Muscle of leg (tissue), 11 donors: ENCODE results near the gene SOBP. TPM values are rescaled to one million over a fixed set of nuclear protein-coding genes. Genes with fewer than 3 reads are reported as not detected.

Experiments
- DNase-seq: peaks from one replicate; pipeline ENCODE4 v3.0.0; 2013
- H3K27ac ChIP-seq: one replicate; pipeline ENCODE4 v1.5.1; 2013; ENCODE audit warnings: mild to moderate bottlenecking, low read length, control low read depth
- H3K27me3 ChIP-seq: one replicate; pipeline ENCODE4 v1.6.1; 2013; ENCODE audit warnings: low read length; ENCODE audit not compliant: control insufficient read depth, insufficient read depth
- H3K36me3 ChIP-seq: one replicate; pipeline ENCODE4 v1.6.1; 2013; ENCODE audit warnings: low read length; ENCODE audit not compliant: control insufficient read depth, insufficient read depth
- H3K4me1 ChIP-seq: one replicate; pipeline ENCODE4 v1.6.1; 2013; ENCODE audit warnings: low read length; ENCODE audit not compliant: control insufficient read depth, insufficient read depth
- H3K4me3 ChIP-seq: one replicate; pipeline ENCODE4 v1.5.1; 2013; ENCODE audit warnings: low read length, control low read depth
- H3K9me3 ChIP-seq: replicated peaks from 2 replicates; pipeline ENCODE4 v1.6.1; 2013; ENCODE audit warnings: low read depth, low read length; ENCODE audit not compliant: control insufficient read depth
- WGBS: methylation state at CpG from one replicate; pipeline ENCODE4 v1.1.5; 2013; ENCODE audit warnings: missing lambda C conversion rate; ENCODE audit not compliant: insufficient coverage; 5-methylcytosine and 5-hydroxymethylcytosine counted together
- polyA plus RNA-seq, 8 donors: library from polyadenylated mRNA; unstranded; fragments of 120-200 nt; gene quantifications; one replicate each; pipeline versions ENCODE4 v1.2.1 to v1.2.3, GENCODE V29; 2013; ENCODE audit warnings: inconsistent platforms in 1 of 8, low replicate concordance in 1 of 8; ENCODE audit not compliant: insufficient read length in 8 of 8, insufficient read depth in 1 of 8
- total RNA-seq: library from RNA; stranded (reverse); fragments of 120-200 nt; gene quantifications from one replicate; pipeline ENCODE4 v1.2.4, GENCODE V29; 2013

Gene SOBP
- total and polyA plus RNA-seq, 9 donors = 13.6 to 17.6 (median 16.2) TPM

DNA sequence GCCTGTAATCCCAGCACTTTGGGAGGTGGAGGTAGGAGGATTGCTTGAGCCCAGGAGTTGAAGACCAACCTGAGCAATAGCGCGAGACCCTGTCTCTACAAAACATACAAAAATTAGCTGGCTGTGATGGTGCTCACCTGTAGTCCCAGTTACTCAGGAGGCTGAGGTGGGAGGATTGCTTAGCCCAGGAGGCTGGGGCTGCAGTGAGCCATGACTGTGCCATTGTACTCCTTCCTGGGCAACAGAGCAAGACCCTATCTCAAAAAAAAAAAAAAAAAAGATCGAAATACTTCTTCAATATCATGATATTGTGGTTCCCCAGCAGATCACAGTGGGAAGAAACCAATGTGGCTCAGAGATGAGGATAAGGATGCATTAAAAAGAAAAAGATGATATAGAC, 47.6 kb downstream of the SOBP start:
- no peak overlapping the region for H3K4me3 ChIP-seq
- peaks cover 12% of the 10 kb centered on the region for H3K4me1 ChIP-seq
- no peaks in the 10 kb centered on the region for H3K27me3 ChIP-seq
- peaks cover 14% of the 10 kb centered on the region for H3K36me3 ChIP-seq
- H3K9me3 ChIP-seq = no peaks in the 10 kb centered on the region
- no peak for DNase-seq
- no CpG with 5 or more reads among the region's 3 CpGs for WGBS
- no peak overlapping the region for H3K27ac ChIP-seq

DNA sequence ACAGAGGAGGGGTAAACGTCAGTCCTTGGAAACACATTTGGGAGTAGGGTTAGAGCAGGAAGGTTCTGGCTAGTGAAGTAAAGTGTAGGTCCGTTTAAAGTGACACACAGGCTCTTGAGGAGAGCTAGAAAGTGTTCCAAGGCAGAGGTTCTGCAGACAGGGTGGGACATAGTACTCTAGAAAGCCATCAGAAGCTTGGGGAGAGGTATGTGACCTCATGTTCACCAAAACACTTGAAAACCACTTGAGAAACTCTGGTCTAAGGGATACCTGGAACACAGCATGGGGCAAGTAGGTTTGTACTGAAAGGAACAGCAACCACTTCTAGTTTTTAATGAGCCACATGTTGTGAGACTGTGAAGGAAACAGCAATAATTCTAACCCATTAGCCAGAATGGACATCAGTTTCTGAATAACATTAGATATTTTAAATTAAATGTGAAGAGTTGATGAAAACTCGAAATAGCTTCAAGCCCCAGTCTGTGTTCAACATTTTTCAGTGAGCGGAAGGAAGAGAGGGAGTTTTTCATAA, 49.0 kb downstream of the SOBP start:
- 77% methylated on average over 3 of the region's 4 CpGs for WGBS
- H3K4me1 ChIP-seq = peaks cover 14% of the 10 kb centered on the region

DNA sequence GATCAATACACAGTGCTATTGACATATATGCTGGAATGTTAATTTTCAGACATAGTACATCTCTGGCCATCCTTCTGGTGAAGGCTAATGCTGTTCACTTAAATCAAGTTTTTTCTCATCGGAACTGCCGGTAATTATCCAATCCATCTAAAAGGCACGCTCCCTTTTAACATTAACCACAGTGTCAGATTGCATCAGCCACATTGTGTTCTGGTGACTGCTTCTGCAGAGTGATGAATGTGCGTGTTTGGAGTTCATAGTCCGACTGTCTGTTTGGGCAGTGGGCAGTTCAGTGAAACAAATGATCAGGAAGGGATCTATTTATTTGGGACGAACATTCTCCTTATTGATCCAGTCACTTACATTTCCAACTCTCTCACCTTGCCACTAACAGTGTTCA, 49.5 kb downstream of the SOBP start:
- no peak overlapping the region for H3K4me3 ChIP-seq
- DNase-seq = no peak
- 60% methylated on average over 1 of the region's 6 CpGs for WGBS
- no peaks in the 10 kb centered on the region for H3K9me3 ChIP-seq
- H3K27ac ChIP-seq = no peak overlapping the region
- no peaks in the 10 kb centered on the region for H3K27me3 ChIP-seq
- peaks cover 11% of the 10 kb centered on the region for H3K36me3 ChIP-seq
- peaks cover 14% of the 10 kb centered on the region for H3K4me1 ChIP-seq

More for the DNA sequence above, 49.0 kb downstream of the SOBP start:
- peaks cover 11% of the 10 kb centered on the region for H3K36me3 ChIP-seq
- H3K27ac ChIP-seq = no peak overlapping the region
- no peaks in the 10 kb centered on the region for H3K9me3 ChIP-seq
- no peaks in the 10 kb centered on the region for H3K27me3 ChIP-seq
- H3K4me3 ChIP-seq = no peak overlapping the region
- no peak for DNase-seq

DNA sequence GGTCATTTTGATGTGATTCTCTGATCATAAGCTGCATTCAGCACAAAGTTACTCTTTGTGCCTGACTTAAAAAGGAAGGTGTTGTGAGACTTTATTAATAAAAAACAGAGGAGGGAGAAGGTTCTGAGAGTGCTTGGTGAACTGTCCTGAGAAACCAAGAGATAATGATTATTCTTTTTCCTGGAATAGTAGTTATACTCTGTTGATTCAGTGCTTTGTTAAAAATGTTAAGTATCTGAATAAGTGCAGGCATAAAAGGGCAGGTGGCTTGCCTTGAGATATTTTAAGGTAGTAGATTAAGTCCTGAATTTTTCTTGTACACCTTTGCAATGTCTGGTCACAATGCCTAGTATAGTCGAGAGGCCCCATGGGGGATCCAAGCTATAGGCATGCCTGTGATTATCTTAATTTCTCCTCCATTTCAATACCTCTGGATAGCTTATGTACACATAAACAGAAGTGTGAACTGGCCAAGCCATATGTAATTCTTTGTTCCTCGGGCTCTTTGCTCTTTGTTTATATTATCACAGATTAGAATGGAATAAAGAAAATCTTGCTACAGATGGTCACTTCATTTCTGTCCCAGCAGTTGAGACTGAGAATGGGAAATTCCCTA, 50.0 kb downstream of the SOBP start:
- WGBS = no CpG with 5 or more reads among the region's 2 CpGs

DNA sequence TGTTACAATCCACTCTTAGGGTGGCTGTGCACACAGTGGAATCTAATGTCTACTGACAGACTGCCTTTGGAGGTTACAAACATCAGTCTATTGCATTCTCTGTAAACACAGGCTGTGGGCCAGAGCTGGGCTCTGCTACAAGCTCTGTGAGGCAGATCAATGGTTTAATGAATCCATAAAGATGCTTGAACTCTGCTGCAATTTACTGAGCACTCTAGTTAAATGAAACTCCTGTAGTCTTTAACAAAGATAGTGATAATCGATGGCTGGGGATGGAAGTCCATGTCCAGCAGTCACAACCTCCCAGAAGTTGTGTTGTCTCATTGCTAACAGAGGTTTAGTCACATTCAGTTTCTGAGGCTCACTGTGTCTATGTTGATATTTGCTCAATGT, 50.5 kb downstream of the SOBP start:
- Histone ChIP-seq H3K4me3 (no peak overlapping the region), H3K36me3 (peaks cover 11% of the 10 kb centered on the region), H3K27ac (no peak overlapping the region), H3K27me3 (no peaks in the 10 kb centered on the region), H3K9me3 (no peaks in the 10 kb centered on the region), H3K4me1 (peaks cover 19% of the 10 kb centered on the region)
- WGBS = no CpG with 5 or more reads among the region's 1 CpG
- no peak for DNase-seq

More for the DNA sequence above, 50.0 kb downstream of the SOBP start:
- peaks cover 15% of the 10 kb centered on the region for H3K4me1 ChIP-seq
- H3K27me3 ChIP-seq = no peaks in the 10 kb centered on the region
- H3K4me3 ChIP-seq = no peak overlapping the region
- H3K9me3 ChIP-seq = no peaks in the 10 kb centered on the region
- peaks cover 11% of the 10 kb centered on the region for H3K36me3 ChIP-seq
- no peak overlapping the region for H3K27ac ChIP-seq
- DNase-seq = no peak

DNA sequence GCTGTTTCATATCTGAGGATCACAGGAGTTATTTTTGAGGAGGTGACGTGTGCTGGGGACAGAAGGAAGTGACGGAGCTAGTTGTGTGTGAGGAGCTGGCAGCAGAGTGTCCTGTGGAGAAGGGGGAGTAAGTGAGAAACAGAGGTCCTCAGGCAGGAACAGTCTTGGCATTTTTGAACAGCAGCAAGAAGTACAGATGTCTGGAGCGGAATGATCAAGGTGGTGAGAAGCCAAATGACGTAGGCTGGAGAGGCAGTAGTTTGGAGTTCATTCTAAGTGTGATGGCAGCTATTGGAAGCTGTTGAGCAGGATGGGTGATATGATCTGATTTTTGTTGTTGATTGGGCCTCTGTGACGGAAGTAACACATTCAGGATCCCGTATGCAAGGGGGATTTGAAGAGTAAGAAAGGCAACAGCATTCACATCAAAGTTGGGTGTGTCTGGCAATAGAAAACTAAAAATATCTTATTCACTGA, 52.3 kb downstream of the SOBP start:
- Histone ChIP-seq H3K27me3 (no peaks in the 10 kb centered on the region), H3K27ac (no peak overlapping the region), H3K4me3 (no peak overlapping the region), H3K4me1 (peaks cover 21% of the 10 kb centered on the region), H3K36me3 (peaks cover 8% of the 10 kb centered on the region), H3K9me3 (no peaks in the 10 kb centered on the region)
- WGBS = 80% methylated on average over 4 of the region's 6 CpGs
- DNase-seq = peak; percentile 53

DNA sequence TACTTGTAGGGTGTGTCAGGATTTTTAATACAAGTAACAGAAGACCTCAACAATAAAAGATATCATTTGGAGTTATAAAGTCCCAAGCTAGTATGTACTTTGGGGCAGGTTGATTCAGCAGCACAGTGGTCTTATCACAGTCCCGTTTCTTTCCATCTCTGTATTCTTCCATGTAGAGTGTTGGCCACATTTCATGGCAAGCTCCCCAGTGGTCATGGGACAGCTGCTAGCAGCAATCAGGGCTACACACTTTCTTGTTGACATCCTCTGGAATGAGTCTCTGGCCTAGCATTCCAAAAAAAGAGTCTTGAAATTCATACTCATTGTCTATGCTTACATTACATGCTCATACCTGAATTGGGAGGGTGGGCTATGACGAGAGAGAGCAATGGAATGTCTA, 53.2 kb downstream of the SOBP start:
- peaks cover 8% of the 10 kb centered on the region for H3K36me3 ChIP-seq
- peaks cover 21% of the 10 kb centered on the region for H3K4me1 ChIP-seq
- WGBS = 40% methylated on average over 1 of the region's 2 CpGs
- H3K27ac ChIP-seq = no peak overlapping the region
- no peaks in the 10 kb centered on the region for H3K27me3 ChIP-seq
- no peaks in the 10 kb centered on the region for H3K9me3 ChIP-seq
- DNase-seq = no peak
- no peak overlapping the region for H3K4me3 ChIP-seq

DNA sequence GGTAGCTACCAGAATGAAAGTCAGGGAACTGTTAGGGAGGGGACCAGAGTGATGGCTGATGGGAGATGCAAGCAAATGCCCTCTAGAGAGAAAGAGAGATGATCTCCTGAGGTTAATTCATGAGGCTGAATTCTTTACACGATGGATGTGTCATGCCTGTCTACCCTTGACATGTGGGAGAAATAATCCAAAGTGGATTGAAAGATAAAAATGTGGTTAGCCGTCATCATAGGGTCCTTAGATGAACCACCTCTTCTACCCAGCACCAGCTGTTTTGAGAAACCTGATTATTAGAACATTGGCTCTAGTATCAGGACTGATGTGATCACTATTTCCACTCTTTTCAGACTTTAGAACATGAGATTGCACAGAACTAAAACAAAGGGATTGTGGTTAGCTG, 53.6 kb downstream of the SOBP start:
- no peaks in the 10 kb centered on the region for H3K27me3 ChIP-seq
- H3K9me3 ChIP-seq = no peaks in the 10 kb centered on the region
- H3K4me3 ChIP-seq = no peak overlapping the region
- WGBS = 80% methylated on average over 1 of the region's 2 CpGs
- DNase-seq = no peak
- H3K4me1 ChIP-seq = peaks cover 19% of the 10 kb centered on the region
- no peak overlapping the region for H3K27ac ChIP-seq
- peaks cover 5% of the 10 kb centered on the region for H3K36me3 ChIP-seq

DNA sequence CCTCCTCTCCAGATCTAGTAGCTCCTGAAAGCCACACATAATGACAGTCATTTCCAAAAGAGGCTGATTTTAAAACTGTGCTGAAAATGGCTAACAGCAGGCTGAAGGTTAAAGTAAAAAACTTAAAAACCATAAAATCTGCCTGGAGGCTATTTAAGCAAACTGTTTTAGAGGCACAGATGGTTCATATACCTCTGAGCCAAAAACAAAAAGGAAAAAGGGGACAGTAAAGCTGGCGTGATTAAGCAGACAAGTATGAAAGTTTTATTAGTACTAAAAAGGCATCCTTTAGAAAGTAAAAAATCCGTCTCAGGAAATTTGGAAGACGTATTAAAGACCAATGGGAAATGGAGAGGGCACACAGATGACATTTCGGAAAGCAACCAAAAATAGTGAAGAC, 55.8 kb downstream of the SOBP start:
- Histone ChIP-seq H3K9me3 (no peaks in the 10 kb centered on the region), H3K36me3 (peaks cover 7% of the 10 kb centered on the region), H3K27ac (peak overlapping the region; percentile 50), H3K27me3 (no peaks in the 10 kb centered on the region), H3K4me3 (no peak overlapping the region), H3K4me1 (peaks cover 18% of the 10 kb centered on the region)
- DNase-seq = peak; percentile 64
- WGBS = 16% methylated on average over 3 of the region's 4 CpGs

DNA sequence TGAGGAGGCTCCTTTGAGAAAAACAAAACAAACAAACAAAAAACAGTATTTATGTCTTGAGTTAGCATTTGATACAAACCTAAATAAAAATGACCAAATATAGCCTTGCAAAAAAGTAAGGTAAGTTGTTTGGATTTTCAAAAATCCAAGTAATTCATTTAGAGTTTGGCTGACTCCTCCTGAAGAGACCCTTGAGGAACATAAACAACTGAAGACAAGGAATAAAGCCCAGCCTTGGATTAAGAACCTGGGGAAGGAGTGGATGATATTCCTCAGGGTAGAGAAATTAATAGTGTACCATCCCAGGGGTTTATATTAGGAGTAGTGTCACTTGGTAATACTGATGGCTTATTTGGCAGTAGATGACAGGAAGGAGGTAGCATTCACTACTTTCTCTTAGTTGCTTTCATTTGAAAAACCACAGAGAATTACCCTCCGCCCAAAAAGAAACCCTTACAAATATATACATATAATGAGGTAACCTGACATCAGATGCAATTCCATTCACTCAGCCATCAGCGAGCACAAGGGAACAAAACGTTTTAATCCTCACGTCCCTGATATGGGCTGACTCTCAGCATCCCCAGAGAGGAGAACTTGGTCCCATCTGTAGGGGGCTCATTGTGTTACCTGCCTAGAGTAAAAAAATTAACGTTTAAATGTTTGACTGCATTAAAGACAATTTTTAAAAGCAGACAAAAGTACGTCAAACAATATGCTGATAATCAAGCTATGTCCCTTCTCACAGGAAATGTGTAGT, 57.0 kb downstream of the SOBP start:
- H3K27ac ChIP-seq = peak overlapping the region; percentile 10
- WGBS = no CpG with 5 or more reads among the region's 6 CpGs

More for the DNA sequence above, 57.0 kb downstream of the SOBP start:
- DNase-seq = peak; percentile 72
- Histone ChIP-seq H3K27me3 (no peaks in the 10 kb centered on the region), H3K4me3 (no peak overlapping the region), H3K36me3 (peaks cover 7% of the 10 kb centered on the region), H3K9me3 (no peaks in the 10 kb centered on the region), H3K4me1 (peaks cover 18% of the 10 kb centered on the region)
